Mesenteric fat pad (tissue), 1 donor: ENCODE results near the gene AFDN. TPM values are rescaled to one million over a fixed set of nuclear protein-coding genes. Genes with fewer than 3 reads are reported as not detected.
"Not testable (repeated sequence)": the region's sequence is repeated elsewhere in the genome, so short reads cannot be mapped to it uniquely, and the experiment has no call there.

Experiments used
- DNase-seq: peaks from one replicate; pipeline ENCODE4 v3.0.0-alpha.2; 2020; ENCODE audit warnings: low spot score
- total RNA-seq: library from RNA; stranded (reverse); fragmentation: NEBNext Ultra II Directional; extraction: Animal tissue kit (Norgen Biotek cat#: 25700); gene quantifications from one replicate; pipeline ENCODE4 v1.2.1, GENCODE V29; 2021
- donor health status: DM: yes; HTN: yes; CAD: no.

AFDN gene
- total RNA-seq, 1 donor from 2014 or later: 82.3 TPM

DNA sequence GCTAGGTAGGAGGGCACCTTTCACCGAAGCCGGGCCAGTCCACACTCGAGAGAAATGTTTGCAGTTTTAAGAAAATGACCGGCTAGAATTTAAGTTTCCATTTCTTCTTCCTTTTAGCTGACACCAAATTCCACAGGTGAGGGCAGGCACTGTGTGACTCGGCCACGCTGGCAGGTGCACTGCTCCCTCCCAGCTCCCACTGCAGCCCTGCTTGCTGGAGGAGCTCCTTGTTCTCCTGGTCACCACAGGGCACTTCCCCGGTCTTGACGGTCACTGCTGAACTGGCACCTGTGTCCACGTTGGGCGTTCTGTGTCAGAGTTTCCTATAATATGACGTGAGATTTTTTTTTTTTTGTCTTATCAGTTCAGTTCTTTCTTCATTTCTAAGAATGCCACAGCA, 167.1 kb downstream of the AFDN start:
- DNase-seq: no peak

DNA sequence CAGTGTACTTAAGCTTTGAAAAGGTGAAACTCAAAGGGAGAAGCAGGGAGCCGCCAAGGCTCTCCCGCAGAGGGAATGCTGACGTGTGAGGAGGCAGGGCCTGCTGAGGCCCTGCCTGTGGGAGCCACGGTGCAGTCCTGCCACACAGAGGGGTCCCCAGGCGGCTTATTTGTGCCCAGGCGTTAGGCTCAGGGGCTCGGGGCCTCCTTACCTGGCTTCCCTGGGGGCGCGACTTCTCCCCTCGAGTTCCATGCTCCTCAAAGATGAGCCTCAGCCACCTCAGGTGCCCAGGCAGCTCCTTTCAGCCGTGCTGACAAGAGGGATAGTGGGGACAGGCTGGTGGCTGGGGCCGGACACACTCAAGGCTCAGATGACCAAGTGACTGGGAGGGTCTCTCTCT, 168.6 kb downstream of the AFDN start:
- DNase-seq: peak; percentile 62

DNA sequence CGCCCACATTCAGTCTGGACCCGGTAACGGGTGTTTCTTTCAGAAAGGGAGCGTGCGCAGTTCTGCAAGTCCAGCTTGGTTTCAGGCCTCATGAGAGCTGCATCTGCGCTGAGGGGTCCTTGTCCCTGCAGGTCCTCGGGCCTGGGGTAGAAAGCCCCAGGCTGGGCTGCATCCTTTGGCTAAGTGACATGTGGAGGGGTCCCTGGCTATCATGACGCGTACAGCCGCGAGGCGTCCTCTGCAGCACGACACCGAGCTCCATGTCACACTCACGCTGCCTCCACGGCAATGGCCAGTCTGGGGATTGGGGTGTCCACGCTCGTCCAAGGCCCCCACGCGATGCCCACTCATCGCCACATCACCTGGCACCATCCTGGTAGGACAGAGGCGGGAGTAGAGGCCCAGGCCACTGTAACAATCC, 169.0 kb downstream of the AFDN start:
- DNase-seq: peak; percentile 74

GRCh38 chr6:167996424-167997199, 169.9 kb downstream of the AFDN start:
- peak; percentile 81 for DNase-seq

DNA sequence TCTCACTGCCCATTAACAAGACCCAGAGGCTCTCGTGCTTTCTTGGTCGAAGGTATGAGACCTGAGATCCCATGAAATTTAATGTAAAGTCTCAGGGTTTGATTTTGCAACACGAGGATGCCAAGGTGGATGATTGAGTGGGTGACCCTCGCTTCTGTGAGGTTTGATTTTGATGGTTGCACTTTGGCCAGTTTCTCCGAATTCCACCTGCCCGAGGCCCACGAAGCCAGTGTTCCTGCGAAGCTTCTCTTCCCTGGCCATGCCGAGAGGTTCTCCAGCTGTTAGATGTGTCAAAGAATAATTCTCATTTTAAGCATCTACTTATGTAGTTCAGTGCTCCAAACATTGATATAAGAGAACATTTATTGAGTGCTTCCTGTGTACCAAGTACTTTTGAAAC, 170.9 kb downstream of the AFDN start, which contains the start of gene KIF25:
KIF25 (plus strand) TSS at position 30 of the 400 bp plus-strand sequence. CDS start 31,915 bp downstream, outside the sequence.
- DNase-seq: no peak

GRCh38 chr6:167998215-167998614, 171.5 kb downstream of the AFDN start:
- no peak for DNase-seq

DNA sequence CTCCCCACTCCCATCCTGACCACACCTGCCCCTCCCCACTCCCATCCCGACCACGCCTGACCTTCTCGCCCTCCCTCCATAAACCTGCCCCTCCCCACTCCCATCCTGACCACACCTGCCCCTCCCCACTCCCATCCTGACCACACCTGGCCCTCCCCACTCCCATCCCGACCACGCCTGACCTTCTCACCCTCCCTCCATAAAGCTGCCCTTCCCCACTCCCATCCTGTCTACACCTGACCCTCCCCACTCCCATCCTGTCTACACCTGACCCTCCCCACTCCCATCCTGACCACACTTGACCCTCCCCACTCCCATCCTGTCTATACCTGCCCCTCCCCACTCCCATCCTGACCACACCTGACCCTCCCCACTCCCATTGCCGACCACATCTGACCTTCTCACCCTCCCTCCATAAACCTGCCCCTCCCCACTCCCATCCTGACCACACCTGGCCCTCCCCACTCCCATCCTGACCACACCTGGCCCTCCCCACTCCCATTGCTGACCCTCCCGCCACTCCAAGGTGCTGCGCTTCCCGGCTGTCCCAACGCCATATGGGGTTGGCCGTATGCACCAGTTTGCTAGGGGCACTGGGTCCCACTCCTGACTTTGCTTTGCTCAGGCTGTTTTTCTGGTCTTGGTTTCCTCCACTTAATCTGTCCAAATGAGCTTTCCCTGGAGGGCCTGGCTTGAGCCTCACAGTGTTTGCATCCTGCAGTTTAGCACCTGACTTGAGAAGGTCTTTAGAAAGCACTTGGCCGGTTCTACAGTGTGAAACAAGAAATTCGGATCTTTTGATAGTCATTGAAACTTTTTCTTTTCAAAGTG, 173.7 kb downstream of the AFDN start:
- peak; percentile 68 for DNase-seq

DNA sequence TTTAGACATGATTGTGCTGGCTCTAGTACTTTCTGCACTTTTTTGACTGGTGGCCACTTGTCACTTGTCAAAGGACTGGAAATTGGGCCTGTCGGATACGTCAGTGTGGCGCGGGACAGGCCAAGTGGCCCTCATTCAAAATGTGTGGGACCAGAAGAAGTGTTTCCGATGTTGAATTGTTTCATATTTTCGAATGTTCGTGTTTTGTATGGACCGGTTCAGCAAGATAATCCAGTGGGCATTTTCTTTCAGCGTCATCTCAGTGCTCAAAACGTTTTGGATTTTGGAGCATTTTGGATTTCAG, 174.3 kb downstream of the AFDN start:
- no peak for DNase-seq

DNA sequence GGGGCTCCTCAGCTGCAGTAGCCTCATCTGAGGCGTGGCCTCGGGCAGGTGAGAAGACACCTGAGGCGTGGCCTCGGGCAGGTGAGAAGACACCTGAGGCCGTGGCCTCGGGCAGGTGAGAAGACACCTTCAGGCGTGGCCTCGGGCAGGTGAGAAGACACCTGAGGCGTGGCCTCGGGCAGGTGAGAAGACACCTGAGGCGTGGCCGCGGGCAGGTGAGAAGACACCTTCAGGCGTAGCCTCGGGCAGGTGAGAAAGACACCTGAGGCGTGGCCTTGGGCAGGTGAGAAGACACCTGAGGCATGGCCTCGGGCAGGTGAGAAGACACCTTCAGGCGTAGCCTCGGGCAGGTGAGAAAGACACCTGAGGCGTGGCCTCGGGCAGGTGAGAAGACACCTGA, 174.8 kb downstream of the AFDN start:
- not testable (repeated sequence) for DNase-seq

GRCh38 chr6:168002804-168003203, 176.1 kb downstream of the AFDN start:
- DNase-seq: no peak

- no peak for DNase-seq
Observed at GRCh38 chr6:168004023-168004422, 177.3 kb downstream of the AFDN start.

GRCh38 chr6:168004945-168005344, 178.2 kb downstream of the AFDN start:
- peak; percentile 83 for DNase-seq

- no peak for DNase-seq
Observed at GRCh38 chr6:168005796-168006195, 179.1 kb downstream of the AFDN start.

- DNase-seq: no peak
Observed at GRCh38 chr6:168007592-168008338, 181.1 kb downstream of the AFDN start.

DNA sequence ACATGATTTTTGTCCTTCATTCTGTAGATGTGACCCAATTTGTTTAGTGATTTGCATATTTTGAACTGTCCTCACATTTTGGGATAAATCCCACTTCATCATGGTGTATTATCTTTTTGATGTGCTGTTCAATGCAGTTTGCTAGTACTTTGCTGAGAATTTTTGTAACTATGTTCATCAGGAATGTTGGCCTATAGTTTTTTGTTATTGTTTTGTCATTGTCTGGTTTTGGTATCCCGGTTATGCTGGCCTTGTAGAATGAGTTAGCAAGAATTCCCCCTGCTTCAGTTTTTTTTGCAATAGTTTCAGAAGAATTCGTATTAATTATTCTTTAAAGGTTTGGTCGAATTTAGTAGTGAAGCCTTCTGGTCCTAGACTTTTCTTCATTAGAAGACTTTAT, 182.6 kb downstream of the AFDN start:
- DNase-seq: no peak

- DNase-seq: no peak
Observed at GRCh38 chr6:168011291-168011690, 184.6 kb downstream of the AFDN start.

GRCh38 chr6:168012431-168013249, 185.9 kb downstream of the AFDN start:
- no peak for DNase-seq

- no peak for DNase-seq
Observed at GRCh38 chr6:168013250-168013915, 186.7 kb downstream of the AFDN start.

GRCh38 chr6:168014428-168014827, 187.7 kb downstream of the AFDN start:
- DNase-seq: no peak

DNA sequence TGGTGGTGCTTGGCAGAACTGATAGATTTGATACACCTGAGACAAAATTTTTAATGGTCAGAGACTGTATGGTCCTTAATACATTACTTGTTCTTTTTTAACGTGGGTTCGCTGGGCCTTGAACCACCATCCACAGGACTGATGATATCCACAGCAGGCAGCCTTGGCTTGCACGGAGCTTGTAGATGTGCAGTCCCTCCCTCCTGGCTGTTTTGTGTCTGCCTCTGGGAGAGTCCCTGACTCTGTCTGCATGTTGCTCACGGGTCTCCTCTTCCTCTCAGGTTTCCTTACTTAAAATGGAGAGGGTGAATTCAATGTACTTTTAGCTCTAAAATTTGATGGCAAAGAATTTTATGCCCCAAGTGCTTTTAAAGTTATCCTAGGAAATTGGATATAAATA, 188.3 kb downstream of the AFDN start:
- DNase-seq: no peak
